ENCODE data around the gene VANGL1. TPM values are rescaled to one million over a fixed set of nuclear protein-coding genes. Genes with fewer than 3 reads are reported as not detected.

Gene VANGL1
- total and polyA plus RNA-seq, 2 of the 8 experiments (the other 6 are each of a cell fraction or from before 2014, with no cell fraction given): 9.4 to 13.4 TPM

GRCh38 chr1:115668579-115668978 lies 26.8 kb downstream of the VANGL1 start:
- Histone ChIP-seq H3K23me2 (ENCODE audit: low read depth, low read length) (no peaks in the 10 kb centered on the region), H3K4me1 (replicated peaks in 1 of 4; ENCODE audit: control insufficient read depth in 3 of 4, insufficient read depth in 4 of 4, low read length in 3 of 4) (no peaks in the 10 kb centered on the region), H3K14ac (ENCODE audit: insufficient read length) (no peak overlapping the region), H4K5ac (ENCODE audit: insufficient read length, low read depth, low read length) (no peak overlapping the region), H2BK120ac (replicated peaks; ENCODE audit: low read depth, low read length) (no peak overlapping the region), H3K27ac (ENCODE audit: low read depth, low read length) (no peak overlapping the region), H3K4me3 (ENCODE audit: extremely low read depth in 1 of 4, insufficient read depth in 2 of 4, low read depth in 3 of 4, low read length in 4 of 4) (no peak overlapping the region), H2BK20ac (ENCODE audit: low read length) (no peak overlapping the region), H3K4me2 (ENCODE audit: insufficient read depth in 1 of 2, low read depth in 2 of 2, low read length in 2 of 2) (no peak overlapping the region), H3K27me3 (replicated peaks in 1 of 4; ENCODE audit: control insufficient read depth in 3 of 4, extremely low read depth in 1 of 4, insufficient read depth in 3 of 4, low read length in 3 of 4) (no peaks in the 10 kb centered on the region), H4K91ac (replicated peaks; ENCODE audit: insufficient read length, low read length) (no peak overlapping the region), H3K18ac (ENCODE audit: extremely low read depth, low read length) (no peak overlapping the region), H2AK5ac (ENCODE audit: low read depth, low read length) (no peak overlapping the region), H3K9me3 (ENCODE audit: insufficient read depth in 2 of 2, low read depth in 1 of 2, low read length in 1 of 2) (no peaks in the 10 kb centered on the region), H3K23ac (ENCODE audit: insufficient read length) (no peak overlapping the region), H4K8ac (ENCODE audit: extremely low read depth, insufficient read depth, low read length) (no peak overlapping the region), H3K79me2 (ENCODE audit: control insufficient read depth in 1 of 2, insufficient read depth in 2 of 2, low read length in 2 of 2) (no peaks in the 10 kb centered on the region), H2BK5ac (ENCODE audit: low read depth, low read length) (no peak overlapping the region), H3K4ac (replicated peaks; ENCODE audit: insufficient read length, low read depth, low read length) (no peak overlapping the region), H2BK12ac (ENCODE audit: low read depth, low read length) (no peak overlapping the region), H3K79me1 (ENCODE audit: low read depth, low read length) (0 out of 2 replicates have a peak, but pooled peaks cover 2% of the 10 kb centered on the region), H2AFZ (ENCODE audit: low read length) (no peak overlapping the region), H3K56ac (replicated peaks; ENCODE audit: insufficient read length, low read depth, low read length) (no peak overlapping the region), H4K20me1 (replicated peaks in 1 of 2; ENCODE audit: control insufficient read depth in 1 of 2, insufficient read depth in 2 of 2, low read length in 2 of 2) (peaks cover 0 to 6% of the 10 kb centered on the region in 2 experiments), H3K36me3 (ENCODE audit: control insufficient read depth in 2 of 4, insufficient read depth in 4 of 4, low read length in 3 of 4) (peaks cover 7 to 23% (median 11%) of the 10 kb centered on the region in 4 experiments; a peak in 6 of 8 replicates), H2BK15ac (ENCODE audit: low read length) (no peak overlapping the region), H3K9ac (replicated peaks in 1 of 4; ENCODE audit: extremely low read depth in 1 of 4, low read depth in 3 of 4, low read length in 3 of 4) (no peak overlapping the region)
- ChIA-PET POLR2A (ENCODE audit: partially characterized antibody) (interaction anchor here (0.6 to 0.9 kb wide), 2 partner anchors 354 to 1390 kb away, joined by 3 read pairs; no protein-coding TSS in a partner anchor), CTCF (ENCODE audit: partially characterized antibody) (interaction anchor here (0.7 to 2.1 kb wide), 6 partner anchors 19 to 139 kb away, joined by 3 to 7 read pairs (median 3); no protein-coding TSS in a partner anchor)
- DNase-seq (ENCODE audit: low read depth in 1 of 2, low spot score in 2 of 2): no peak
- WGBS, 2 experiments (ENCODE audit: extremely low coverage in 1 of 2, insufficient coverage in 1 of 2, insufficient read length in 1 of 2, insufficient replicate concordance in 2 of 2, low coverage in 1 of 2, low lambda C conversion rate in 2 of 2, missing lambda C conversion rate in 1 of 2): 100% methylated on average over 1 of the region's 1 CpG; no CpG with 5 or more reads in 1 of the 2 experiments
- FAIRE-seq: no peak
- TF ChIP-seq FOSL1 (IDR thresholded peaks at IDR 0.05; ENCODE audit: insufficient read depth, low read depth, low read length) (no peak), POU5F1 (IDR thresholded peaks at IDR 0.05; ENCODE audit: low read depth, low read length) (no peak), RXRA (IDR thresholded peaks at IDR 0.05; ENCODE audit: insufficient read depth, low read depth, low read length) (no peak), JUND (IDR thresholded peaks at IDR 0.05; ENCODE audit: low read length) (no peak), TCF12 (IDR thresholded peaks at IDR 0.05; ENCODE audit: low read depth, low read length) (no peak), HDAC2 (IDR thresholded peaks at IDR 0.05; ENCODE audit: borderline replicate concordance in 1 of 2, low read depth in 2 of 2, low read length in 2 of 2) (no peak), SP2 (IDR thresholded peaks at IDR 0.05; ENCODE audit: low read length) (no peak), HDAC6 (IDR thresholded peaks at IDR 0.05; ENCODE audit: low read depth, low read length) (no peak)

Measured in H1 (cell line).